Measurements from ENCODE around the gene AUP1.

- TF ChIP-seq BHLHE40 (IDR thresholded peaks at IDR 0.05; ENCODE audit: borderline replicate concordance) = no peak
- no peak for TF ChIP-seq HDGF (IDR thresholded peaks at IDR 0.05; ENCODE audit: borderline replicate concordance)
- no peak for TF ChIP-seq ZNF384 (IDR thresholded peaks at IDR 0.05)
- TF ChIP-seq ELF4 (IDR thresholded peaks at IDR 0.05) = no peak
- TF ChIP-seq TARDBP (IDR thresholded peaks at IDR 0.05) = no peak
- no peak for TF ChIP-seq FOXM1 (IDR thresholded peaks at IDR 0.05; ENCODE audit: borderline replicate concordance)
- no peak for TF ChIP-seq SP1 (IDR thresholded peaks at IDR 0.05)
- no peak for TF ChIP-seq PKNOX1 (IDR thresholded peaks at IDR 0.05)
- TF ChIP-seq L3MBTL2 (conservative IDR thresholded peaks at IDR 0.05) = no peak
- no peak for TF ChIP-seq NFRKB (IDR thresholded peaks at IDR 0.05)
- no peak for TF ChIP-seq LEF1 (IDR thresholded peaks at IDR 0.05; ENCODE audit: borderline replicate concordance)
- no peak for TF ChIP-seq FOXK2 (IDR thresholded peaks at IDR 0.05)
- no peak for TF ChIP-seq SUZ12 (IDR thresholded peaks at IDR 0.05)
Observed at GRCh38 chr2:74540291-74540690, 10.8 kb upstream of the AUP1 start.
